GM12878 (cell line): ENCODE measurements around the gene BICC1.

Experiments
- CTCF ChIP-seq, 3 experiments: IDR thresholded peaks in 2 of 3; conservative IDR thresholded peaks in 1 of 3; 2 replicates each; pipeline ENCODE4 v1.5.1; 2011; ENCODE audit warnings: low read depth in 3 of 3, low read length in 3 of 3, mild to moderate bottlenecking in 3 of 3, control low read depth in 2 of 3, moderate library complexity in 2 of 3, inconsistent platforms in 1 of 3, mixed read lengths in 1 of 3; ENCODE audit not compliant: control insufficient read depth in 2 of 3, insufficient read depth in 1 of 3; ENCODE audit errors: extremely low read depth in 1 of 3
- EZH2 ChIP-seq: IDR thresholded peaks from 2 replicates; pipeline ENCODE4 v1.6.1; 2012; ENCODE audit warnings: low read depth, mild to moderate bottlenecking, control low read depth, inconsistent platforms, low read length, borderline replicate concordance; ENCODE audit not compliant: control insufficient read depth
- GATAD2B ChIP-seq: fragments of 450-650 bp; conservative IDR thresholded peaks from 2 replicates; pipeline ENCODE4 v1.6.1; 2017; ENCODE audit warnings: low read depth, mild to moderate bottlenecking, moderate library complexity
- MYC ChIP-seq: IDR thresholded peaks from 2 replicates; pipeline ENCODE4 v1.6.1; 2011; ENCODE audit warnings: mild to moderate bottlenecking, low read length, moderate library complexity, inconsistent platforms; ENCODE audit not compliant: insufficient read depth, insufficient replicate concordance, insufficient read length, severe bottlenecking
- NR2C1 ChIP-seq: fragments of 450-650 bp; IDR thresholded peaks from 2 replicates; pipeline ENCODE4 v1.6.1; 2017; ENCODE audit warnings: antibody characterized with exemption, mild to moderate bottlenecking, moderate library complexity
- NR2C2 ChIP-seq: IDR thresholded peaks from 2 replicates; pipeline ENCODE4 v1.6.1; 2011; ENCODE audit warnings: borderline replicate concordance, low read depth; ENCODE audit not compliant: control insufficient read depth, insufficient read length
- NRF1 ChIP-seq: conservative IDR thresholded peaks from 2 replicates; pipeline ENCODE4 v1.6.1; 2011; ENCODE audit warnings: mild to moderate bottlenecking, low read depth, low read length, improper control_type of control experiment
- POLR2A ChIP-seq: IDR thresholded peaks from 2 replicates; pipeline ENCODE4 v1.6.1; 2011; ENCODE audit warnings: low read depth, mild to moderate bottlenecking, low read length
- POLR2AphosphoS5 ChIP-seq: IDR thresholded peaks from 2 replicates; pipeline ENCODE4 v1.6.1; 2011; ENCODE audit warnings: mild to moderate bottlenecking, low read length, inconsistent platforms
- TAF1 ChIP-seq: IDR thresholded peaks from 2 replicates; pipeline ENCODE4 v1.6.1; 2011; ENCODE audit warnings: mild to moderate bottlenecking, low read depth, low read length, borderline replicate concordance
- USF2 ChIP-seq: IDR thresholded peaks from 2 replicates; pipeline ENCODE4 v1.6.1; 2011; ENCODE audit warnings: low read depth, low read length, improper control_type of control experiment, borderline replicate concordance

GRCh38 chr10:58706836-58707235, 194.2 kb downstream of the BICC1 start:
- TF ChIP-seq MYC (no peak), EZH2 (no peak), CTCF (IDR thresholded peaks at IDR 0.05 in 2 of 3, conservative IDR thresholded peaks at IDR 0.05 in 1 of 3; ENCODE audit: control insufficient read depth in 2 of 3, extremely low read depth in 1 of 3, insufficient read depth in 1 of 3, low read depth in 3 of 3, low read length in 3 of 3) (no peak), NR2C2 (no peak), NR2C1 (no peak), USF2 (no peak), NRF1 (no peak), TAF1 (no peak), POLR2A (no peak), POLR2AphosphoS5 (no peak), GATAD2B (no peak)
